SIG-M5 treated with dmso at 0.1 percent for 504 hours (cell line): Measurements from ENCODE around the gene AHI1.
A peak's percentile ranks its signal among the peaks of the same experiment; 100 is the strongest.

Source experiments
- DNase-seq: peaks from one replicate; lab custom pipeline; 2025; ENCODE audit not compliant: unreplicated experiment; lab: John Stamatoyannopoulos, UW

AHI1 gene

GRCh38 chr6:135236319-135236718 lies 261.2 kb downstream of the AHI1 start:
- DNase-seq = no peak

- no peak for DNase-seq
Observed at GRCh38 chr6:135235716-135236115, 261.8 kb downstream of the AHI1 start.

GRCh38 chr6:135234492-135234780 lies 263.1 kb downstream of the AHI1 start:
- no peak for DNase-seq

- peak; percentile 46 for DNase-seq
Observed at GRCh38 chr6:135233686-135234491, 263.7 kb downstream of the AHI1 start.
